H9 (cell line): ENCODE measurements around the gene SETBP1. TPM values are rescaled to one million over a fixed set of nuclear protein-coding genes. Genes with fewer than 3 reads are reported as not detected.

Experiments used
- DNase-seq: peaks from one replicate; pipeline ENCODE4 v3.0.0-alpha.2; 2017
- H2AFZ ChIP-seq: one replicate; pipeline ENCODE4 v1.6.1; 2013; ENCODE audit warnings: mild to moderate bottlenecking, low read length, control low read depth, moderate library complexity
- H2AK5ac ChIP-seq: 2 replicates; pipeline ENCODE4 v1.6.1; 2013; ENCODE audit warnings: low read length, control low read depth, mixed read lengths; ENCODE audit not compliant: insufficient read length
- H2BK120ac ChIP-seq: one replicate; pipeline ENCODE4 v1.6.1; 2013; ENCODE audit warnings: low read depth, mild to moderate bottlenecking, low read length, control low read depth, inconsistent platforms; ENCODE audit not compliant: poor library complexity, severe bottlenecking
- H2BK12ac ChIP-seq: 2 replicates; pipeline ENCODE4 v1.6.1; 2013; ENCODE audit warnings: low read length, control low read depth, mixed read lengths, low read depth; ENCODE audit not compliant: insufficient read length
- H2BK15ac ChIP-seq: 2 replicates; pipeline ENCODE4 v1.6.1; 2013; ENCODE audit warnings: low read depth, low read length, control low read depth
- H2BK20ac ChIP-seq: one replicate; pipeline ENCODE4 v1.6.1; 2013; ENCODE audit warnings: low read depth, mild to moderate bottlenecking, low read length, control low read depth, inconsistent platforms; ENCODE audit not compliant: poor library complexity, severe bottlenecking
- H2BK5ac ChIP-seq: 2 replicates; pipeline ENCODE4 v1.6.1; 2013; ENCODE audit warnings: low read length, control low read depth, mixed read lengths; ENCODE audit not compliant: insufficient read length
- H3K14ac ChIP-seq: 2 replicates; pipeline ENCODE4 v1.6.1; 2013; ENCODE audit warnings: low read length, control low read depth; ENCODE audit not compliant: insufficient read depth
- H3K18ac ChIP-seq: 2 replicates; pipeline ENCODE4 v1.6.1; 2013; ENCODE audit warnings: low read depth, mild to moderate bottlenecking, mixed read lengths, low read length, control low read depth; ENCODE audit not compliant: insufficient read length
- H3K23ac ChIP-seq: 2 replicates; pipeline ENCODE4 v1.6.1; 2013; ENCODE audit warnings: low read length, control low read depth, mixed read lengths, low read depth; ENCODE audit not compliant: insufficient read length
- H3K23me2 ChIP-seq: 2 replicates; pipeline ENCODE4 v1.6.1; 2013; ENCODE audit warnings: low read depth, mild to moderate bottlenecking, mixed read lengths, low read length, control low read depth; ENCODE audit not compliant: insufficient read length, poor library complexity, severe bottlenecking
- H3K27ac ChIP-seq: 2 replicates; pipeline ENCODE4 v1.5.1; 2013; ENCODE audit warnings: low read length, control low read depth, mixed read lengths, low read depth; ENCODE audit not compliant: insufficient read length
- H3K27me3 ChIP-seq: 2 replicates; pipeline ENCODE4 v1.6.1; 2013; ENCODE audit warnings: low read length, control low read depth, inconsistent platforms; ENCODE audit not compliant: insufficient read depth
- H3K4ac ChIP-seq: 2 replicates; pipeline ENCODE4 v1.6.1; 2013; ENCODE audit warnings: low read depth, mild to moderate bottlenecking, control low read depth, inconsistent platforms, low read length, moderate library complexity
- H3K4me1 ChIP-seq: 2 replicates; pipeline ENCODE4 v1.6.1; 2013; ENCODE audit warnings: low read length, control low read depth, inconsistent platforms; ENCODE audit not compliant: insufficient read depth
- H3K4me2 ChIP-seq: 2 replicates; pipeline ENCODE4 v1.6.1; 2013; ENCODE audit warnings: low read length, control low read depth, mixed read lengths; ENCODE audit not compliant: insufficient read length, insufficient read depth
- H3K56ac ChIP-seq: 2 replicates; pipeline ENCODE4 v1.6.1; 2013; ENCODE audit warnings: low read depth, mild to moderate bottlenecking, mixed read lengths, low read length, control low read depth; ENCODE audit not compliant: insufficient read length
- H3K79me1 ChIP-seq: 2 replicates; pipeline ENCODE4 v1.6.1; 2013; ENCODE audit warnings: low read depth, mild to moderate bottlenecking, moderate library complexity, low read length, control low read depth, inconsistent platforms; ENCODE audit not compliant: insufficient read depth, poor library complexity, severe bottlenecking
- H3K79me2 ChIP-seq: 2 replicates; pipeline ENCODE4 v1.6.1; 2013; ENCODE audit warnings: low read length, control low read depth, inconsistent platforms; ENCODE audit not compliant: insufficient read depth
- H3K9ac ChIP-seq: 2 replicates; pipeline ENCODE4 v1.6.1; 2013; ENCODE audit warnings: low read length, control low read depth, mixed read lengths; ENCODE audit not compliant: insufficient read length; ENCODE audit errors: extremely low read depth
- H3K9me3 ChIP-seq: one replicate; pipeline ENCODE4 v1.6.1; 2013; ENCODE audit warnings: low read depth, low read length, inconsistent platforms; ENCODE audit not compliant: control insufficient read depth
- H3T11ph ChIP-seq: one replicate; pipeline ENCODE4 v1.6.1; 2013; ENCODE audit warnings: mild to moderate bottlenecking, low read length, control low read depth, inconsistent platforms
- H4K20me1 ChIP-seq: one replicate; pipeline ENCODE4 v1.6.1; 2013; ENCODE audit not compliant: control insufficient read depth, insufficient read length, insufficient read depth
- H4K5ac ChIP-seq: 2 replicates; pipeline ENCODE4 v1.6.1; 2013; ENCODE audit warnings: low read depth, mild to moderate bottlenecking, mixed read lengths, low read length, control low read depth; ENCODE audit not compliant: insufficient read length
- H4K8ac ChIP-seq: replicated peaks from 2 replicates; pipeline ENCODE4 v1.6.1; 2013; ENCODE audit warnings: low read length, control low read depth, mixed read lengths, low read depth; ENCODE audit not compliant: insufficient read length
- H4K91ac ChIP-seq: 2 replicates; pipeline ENCODE4 v1.6.1; 2013; ENCODE audit warnings: low read depth, mild to moderate bottlenecking, moderate library complexity, mixed read lengths, low read length, control low read depth; ENCODE audit not compliant: insufficient read length
- H3K27ac Mint-ChIP-seq, 3 experiments: 2 replicates in 2 of 3; 3 replicates in 1 of 3; pipeline ENCODE4 v1.8.0; 2020 to 2021; ENCODE audit warnings: mixed read lengths in 3 of 3, mild to moderate bottlenecking in 1 of 3, moderate library complexity in 1 of 3
- H3K27me3 Mint-ChIP-seq: 2 replicates; pipeline ENCODE4 v1.8.0; 2021; ENCODE audit warnings: low read depth, mild to moderate bottlenecking, moderate library complexity, mixed read lengths
- H3K36me3 Mint-ChIP-seq, 3 experiments: 2 replicates in 2 of 3; 3 replicates in 1 of 3; pipeline ENCODE4 v1.8.0; 2020 to 2021; ENCODE audit warnings: low read depth in 3 of 3, mixed read lengths in 3 of 3; ENCODE audit not compliant: insufficient read depth in 1 of 3
- H3K4me1 Mint-ChIP-seq, 2 experiments: 2 replicates each; pipeline ENCODE4 v1.8.0; 2020; ENCODE audit warnings: mixed read lengths in 2 of 2
- H3K4me3 Mint-ChIP-seq, 2 experiments: 2 replicates in 1 of 2; 3 replicates in 1 of 2; pipeline ENCODE4 v1.8.0; 2020 to 2021; ENCODE audit warnings: mild to moderate bottlenecking in 2 of 2, mixed read lengths in 2 of 2, moderate library complexity in 1 of 2
- H3K9me3 Mint-ChIP-seq, 2 experiments: 2 replicates in 1 of 2; 3 replicates in 1 of 2; pipeline ENCODE4 v1.8.0; 2020; ENCODE audit warnings: mild to moderate bottlenecking in 2 of 2, mixed read lengths in 2 of 2, moderate library complexity in 1 of 2
- CTCF ChIP-seq: fragments of 200-600 bp; sonication (generic); conservative IDR thresholded peaks from 3 replicates; pipeline ENCODE4 v1.8.0; 2021; ENCODE audit warnings: antibody characterized with exemption, mild to moderate bottlenecking
- WGBS: extraction: QIAGEN DNeasy Blood & Tissue Kit; methylation state at CpG from one replicate; pipeline ENCODE4 v1.1.7; 2013; ENCODE audit warnings: missing lambda C conversion rate, low lambda C conversion rate, mixed read lengths; ENCODE audit not compliant: insufficient read length; ENCODE audit errors: extremely low coverage; 5-methylcytosine and 5-hydroxymethylcytosine counted together
- total RNA-seq: library from RNA; stranded (reverse); gene quantifications from 2 replicates; pipeline ENCODE4 v1.2.1, GENCODE V29; 2021

The SETBP1 gene
- total RNA-seq, 1 experiment from 2014 or later, result 4.6 TPM

DNA sequence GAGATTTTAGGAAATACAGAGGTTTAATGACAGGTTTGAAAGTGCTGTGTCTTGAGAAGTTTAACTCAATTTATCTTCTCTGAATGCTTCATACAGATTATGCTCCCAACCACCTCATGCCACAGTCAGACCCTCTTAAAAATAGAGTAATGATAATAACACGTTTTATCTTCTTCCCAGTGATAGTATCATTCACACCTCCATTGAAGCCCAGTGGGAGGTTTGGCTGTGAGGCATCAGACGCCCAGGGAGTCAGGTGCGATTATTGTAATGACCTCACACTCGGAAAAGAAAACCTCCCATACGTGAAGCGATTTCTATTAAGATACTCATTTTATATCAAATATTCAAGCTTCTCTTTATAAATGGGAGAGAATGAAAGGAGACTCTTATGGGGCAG is 366.3 kb downstream of the SETBP1 start:
- Histone ChIP-seq H4K20me1 (no peaks in the 10 kb centered on the region), H3K4me1 (no peaks in the 10 kb centered on the region), H3K18ac (no peak overlapping the region), H3K79me1 (no peaks in the 10 kb centered on the region), H4K8ac (no peak overlapping the region), H2AK5ac (no peak overlapping the region), H3K4me2 (no peak overlapping the region), H3K79me2 (no peaks in the 10 kb centered on the region), H3K9ac (no peak overlapping the region), H3K9me3 (no peaks in the 10 kb centered on the region), H4K5ac (no peak overlapping the region), H3K23ac (no peak overlapping the region), H2BK5ac (no peak overlapping the region), H2BK12ac (no peak overlapping the region), H3K27me3 (no peaks in the 10 kb centered on the region), H2BK15ac (no peak overlapping the region), H3K56ac (no peak overlapping the region), H2BK120ac (no peak overlapping the region), H4K91ac (no peak overlapping the region), H2AFZ (no peak overlapping the region), H3K4ac (no peak overlapping the region), H3K27ac (no peak overlapping the region), H3K14ac (no peak overlapping the region), H2BK20ac (no peak overlapping the region), H3K23me2 (no peaks in the 10 kb centered on the region), H3T11ph (no peak overlapping the region)
- no CpG with 5 or more reads among the region's 6 CpGs for WGBS
- no peaks in the 10 kb centered on the region for H3K36me3 Mint-ChIP-seq
- TF ChIP-seq CTCF, result no peak
- no peaks in the 10 kb centered on the region for H3K9me3 Mint-ChIP-seq
- H3K4me1 Mint-ChIP-seq, result no peaks in the 10 kb centered on the region
- no peak overlapping the region; a peak in 1 of 7 replicates for H3K27ac Mint-ChIP-seq
- DNase-seq, result no peak
- no peaks in the 10 kb centered on the region for H3K27me3 Mint-ChIP-seq
- no peak overlapping the region for H3K4me3 Mint-ChIP-seq
